Panc1 (cell line): ENCODE data around the gene RETSAT.

Experiments used
- CTCF ChIP-seq: fragments of 450-650 bp; IDR thresholded peaks from 2 replicates; pipeline ENCODE4 v1.5.1; 2017; ENCODE audit warnings: mild to moderate bottlenecking
- SIN3A ChIP-seq: IDR thresholded peaks from 2 replicates; pipeline ENCODE4 v1.6.1; 2012; ENCODE audit warnings: low read depth, mild to moderate bottlenecking, low read length, moderate library complexity, borderline replicate concordance; ENCODE audit not compliant: insufficient read depth

DNA sequence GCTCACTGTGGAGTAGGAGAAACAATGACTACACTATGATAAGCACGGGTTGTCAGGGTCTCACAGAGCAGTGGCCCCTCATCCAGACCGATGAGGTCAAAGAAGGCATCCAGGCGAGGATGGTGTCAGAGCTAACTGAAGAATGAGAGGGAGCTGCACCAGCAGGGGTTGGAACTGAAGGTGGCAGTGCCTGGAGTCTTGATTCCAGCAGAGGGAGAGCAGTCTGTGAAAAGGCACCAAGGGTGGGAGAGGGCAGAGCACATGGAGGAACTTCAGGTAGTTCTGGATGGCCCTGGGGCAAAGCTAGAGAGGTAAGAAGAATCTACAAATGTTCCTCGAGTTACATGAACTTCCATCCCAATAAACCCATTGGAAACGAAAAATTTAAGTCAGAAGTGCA lies 12.9 kb upstream of the RETSAT start:
- TF ChIP-seq CTCF (no peak), SIN3A (no peak)
